ENCODE data around the gene EFNB1.

GRCh38 chrX:68846536-68846935 lies 17.7 kb downstream of the EFNB1 start:
- TF ChIP-seq, protein P1, sequence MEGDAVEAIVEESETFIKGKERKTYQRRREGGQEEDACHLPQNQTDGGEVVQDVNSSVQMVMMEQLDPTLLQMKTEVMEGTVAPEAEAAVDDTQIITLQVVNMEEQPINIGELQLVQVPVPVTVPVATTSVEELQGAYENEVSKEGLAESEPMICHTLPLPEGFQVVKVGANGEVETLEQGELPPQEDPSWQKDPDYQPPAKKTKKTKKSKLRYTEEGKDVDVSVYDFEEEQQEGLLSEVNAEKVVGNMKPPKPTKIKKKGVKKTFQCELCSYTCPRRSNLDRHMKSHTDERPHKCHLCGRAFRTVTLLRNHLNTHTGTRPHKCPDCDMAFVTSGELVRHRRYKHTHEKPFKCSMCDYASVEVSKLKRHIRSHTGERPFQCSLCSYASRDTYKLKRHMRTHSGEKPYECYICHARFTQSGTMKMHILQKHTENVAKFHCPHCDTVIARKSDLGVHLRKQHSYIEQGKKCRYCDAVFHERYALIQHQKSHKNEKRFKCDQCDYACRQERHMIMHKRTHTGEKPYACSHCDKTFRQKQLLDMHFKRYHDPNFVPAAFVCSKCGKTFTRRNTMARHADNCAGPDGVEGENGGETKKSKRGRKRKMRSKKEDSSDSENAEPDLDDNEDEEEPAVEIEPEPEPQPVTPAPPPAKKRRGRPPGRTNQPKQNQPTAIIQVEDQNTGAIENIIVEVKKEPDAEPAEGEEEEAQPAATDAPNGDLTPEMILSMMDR (optimal IDR thresholded peaks at IDR 0.05 in 1 of 3, IDR thresholded peaks at IDR 0.05 in 1 of 3, conservative IDR thresholded peaks at IDR 0.05 in 1 of 3; ENCODE audit: extremely low read depth in 1 of 3, insufficient read depth in 2 of 3, low read length in 3 of 3): no peak
- TF ChIP-seq EZH2 (IDR thresholded peaks at IDR 0.05; ENCODE audit: low read length): no peak
